HG03442 (cell line): Measurements from ENCODE around the gene WIF1.

ENCODE experiments used
- ATAC-seq: cut with Tn5 transposase; IDR thresholded peaks from one replicate; pipeline ENCODE4 v1.9.1; 2021; ENCODE audit warnings: mild to moderate bottlenecking, moderate library complexity; ENCODE audit not compliant: unreplicated experiment

WIF1 gene

DNA sequence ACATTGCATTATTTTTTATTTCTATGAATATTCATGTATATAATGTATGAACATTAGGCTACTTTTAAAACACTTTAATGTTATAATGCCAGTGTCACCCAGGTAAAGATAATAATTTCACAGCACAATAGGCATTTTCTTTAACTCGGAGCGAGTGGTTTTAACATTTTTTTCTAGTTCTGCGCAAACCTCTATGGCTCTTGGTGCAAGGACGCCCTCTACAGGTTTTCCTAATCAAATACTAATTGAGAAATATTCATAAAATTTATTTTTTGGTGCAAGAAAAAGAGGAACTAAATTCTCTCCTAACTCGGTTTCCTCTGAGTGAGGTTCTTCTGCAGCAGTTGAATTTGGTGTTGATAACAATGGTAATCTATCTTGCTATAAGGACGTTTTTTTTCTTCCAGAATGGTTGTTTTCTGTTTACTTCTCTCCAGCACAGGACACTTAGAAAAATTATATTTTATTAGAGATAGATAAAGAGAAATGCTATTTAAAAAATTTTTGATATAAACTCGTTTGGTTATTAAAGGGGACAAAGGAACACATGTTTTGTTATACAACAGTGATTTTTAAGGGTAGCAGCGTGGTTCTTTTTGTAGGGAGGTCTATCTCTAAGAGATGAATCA, 2.4 kb upstream of the WIF1 start:
- ATAC-seq: no peak

GRCh38 chr12:65122703-65123102, 1.6 kb upstream of the WIF1 start:
- ATAC-seq: no peak

GRCh38 chr12:65121956-65122469, 908 bp upstream of the WIF1 start:
- ATAC-seq: no peak

DNA sequence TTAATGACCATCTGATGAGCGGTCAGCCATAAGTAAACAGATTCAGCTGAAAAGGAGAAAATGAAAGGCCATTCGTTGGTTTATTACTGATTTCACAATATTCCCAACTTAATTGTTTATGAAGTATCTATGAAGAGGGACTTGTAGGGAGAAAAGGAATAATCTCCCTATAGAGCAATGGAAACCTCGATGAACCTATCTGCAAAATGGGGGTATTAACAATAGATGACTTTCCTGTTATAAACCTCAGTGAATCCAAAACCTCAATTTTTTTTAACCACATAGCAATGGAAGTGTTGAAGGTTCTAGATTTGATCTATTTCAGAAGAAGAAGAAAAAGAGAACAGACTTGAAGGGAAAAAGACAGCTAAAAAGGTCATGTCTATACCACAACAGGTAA, 2.0 kb downstream of the WIF1 start:
- no peak for ATAC-seq

GRCh38 chr12:65113621-65114035, 7.5 kb downstream of the WIF1 start:
- ATAC-seq: no peak

DNA sequence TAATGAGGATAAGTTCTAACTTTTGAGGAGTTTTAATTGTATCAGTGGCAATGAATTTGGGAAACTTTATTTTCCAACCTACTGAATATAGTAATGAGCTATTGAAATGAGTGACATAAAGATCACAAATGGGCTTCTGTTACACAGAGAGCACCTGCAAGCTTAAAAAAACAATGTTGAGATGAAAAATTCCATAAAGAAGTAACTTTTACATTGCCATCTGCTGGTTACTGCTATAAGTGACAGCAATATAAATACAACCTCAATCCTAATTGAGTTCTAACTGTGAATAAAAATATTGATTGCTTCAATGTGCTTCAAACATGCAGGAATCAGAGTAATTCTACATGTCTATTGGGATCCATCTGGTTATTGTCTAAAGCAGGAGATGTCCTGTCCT, 14.2 kb downstream of the WIF1 start:
- ATAC-seq: no peak

DNA sequence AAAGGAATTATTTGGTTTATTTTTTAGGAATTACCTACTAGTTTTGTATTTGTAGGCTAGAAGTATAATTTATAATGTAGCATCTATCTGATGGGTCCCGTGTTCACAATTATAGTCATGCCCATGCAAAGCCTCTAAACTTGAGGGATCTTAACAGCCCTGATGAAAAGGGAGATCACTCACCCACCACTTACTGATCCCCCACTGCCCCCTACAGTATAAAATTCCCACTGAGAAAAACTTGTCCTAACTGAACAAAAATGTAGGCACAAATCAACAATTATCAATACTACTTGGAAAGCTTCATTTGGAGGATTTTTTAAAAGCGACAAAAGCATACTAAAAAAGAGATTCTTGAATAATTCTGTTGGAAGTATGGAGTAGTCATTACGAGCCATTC, 21.0 kb downstream of the WIF1 start:
- no peak for ATAC-seq

- ATAC-seq: no peak
Measured at GRCh38 chr12:65099182-65099581, 21.9 kb downstream of the WIF1 start.

DNA sequence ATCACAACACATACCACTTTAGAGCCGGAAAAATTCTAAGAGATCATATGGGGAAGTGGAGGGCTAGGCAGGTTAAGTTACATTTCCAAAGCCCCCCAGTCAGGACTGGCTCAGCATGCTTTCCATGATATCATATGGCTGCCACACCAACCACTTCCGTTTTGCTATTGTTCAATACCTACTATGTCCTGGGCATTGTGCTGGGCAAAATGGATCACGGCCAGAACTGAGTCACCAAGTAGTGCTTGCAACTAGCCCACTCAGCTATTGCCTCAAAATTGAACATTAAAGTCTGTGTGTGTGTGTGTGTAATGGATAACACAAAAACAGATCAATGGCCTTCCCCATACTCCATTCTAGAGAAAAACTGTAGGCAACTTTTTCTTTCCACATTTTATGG, 22.7 kb downstream of the WIF1 start:
- ATAC-seq: no peak

- no peak for ATAC-seq
Measured at GRCh38 chr12:65094722-65095121, 26.4 kb downstream of the WIF1 start.

DNA sequence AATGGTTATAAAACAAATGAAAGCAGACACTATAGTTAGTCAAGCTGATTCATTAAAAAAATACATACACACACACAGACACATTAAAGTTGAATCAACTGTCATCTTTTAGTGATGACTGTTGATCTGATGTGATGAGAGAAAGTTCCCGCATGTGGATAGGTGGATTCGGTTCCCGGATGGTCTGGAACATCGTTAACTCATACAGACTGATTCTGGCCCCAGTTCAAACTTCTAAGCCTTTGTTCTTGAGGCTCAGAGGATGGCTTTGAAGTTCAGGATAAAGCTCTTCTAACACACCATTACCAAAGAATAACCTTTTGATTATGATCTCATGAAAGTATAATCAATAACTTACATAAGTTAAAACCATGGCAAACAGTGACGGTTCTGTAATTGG, 27.5 kb downstream of the WIF1 start:
- ATAC-seq: no peak

GRCh38 chr12:65090461-65090860, 30.6 kb downstream of the WIF1 start:
- no peak for ATAC-seq

DNA sequence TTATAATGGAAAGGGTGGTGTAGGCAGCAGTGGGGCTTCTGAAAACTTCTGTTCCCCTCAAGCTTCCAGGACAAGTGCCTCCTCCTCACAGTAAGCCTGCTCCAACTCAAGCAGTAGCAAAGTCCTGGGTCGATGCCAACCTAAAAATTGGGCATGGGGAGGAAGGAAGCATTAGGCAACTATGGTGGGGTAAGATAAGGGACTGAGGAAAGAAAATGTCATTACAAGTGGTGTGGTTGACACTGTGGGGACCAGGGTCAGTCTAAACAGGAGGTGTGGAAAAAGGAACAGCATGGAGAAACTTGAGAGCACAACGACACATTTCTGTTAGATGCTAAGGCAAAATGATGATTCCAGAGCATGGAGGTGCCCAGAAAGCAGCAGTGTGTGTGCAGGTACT, 34.9 kb downstream of the WIF1 start:
- no peak for ATAC-seq

DNA sequence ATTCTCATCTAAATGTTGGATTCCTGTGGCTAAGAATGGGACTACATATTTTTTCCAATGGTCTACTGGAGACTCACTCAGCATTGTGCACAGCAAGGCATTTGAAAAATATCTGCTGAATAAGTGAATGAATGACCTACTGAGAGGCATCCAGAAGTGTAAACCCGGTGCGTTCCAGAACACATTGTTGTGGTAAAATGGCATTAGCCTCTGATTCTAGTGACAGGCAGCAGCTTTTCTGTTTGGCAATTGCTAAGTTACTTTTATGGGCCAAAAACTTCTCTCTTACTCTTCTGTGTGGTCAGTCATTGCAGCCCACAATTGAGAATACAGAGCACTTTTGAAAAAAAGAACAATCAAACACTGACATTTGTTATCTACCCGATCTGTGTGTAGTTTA, 36.5 kb downstream of the WIF1 start:
- no peak for ATAC-seq

DNA sequence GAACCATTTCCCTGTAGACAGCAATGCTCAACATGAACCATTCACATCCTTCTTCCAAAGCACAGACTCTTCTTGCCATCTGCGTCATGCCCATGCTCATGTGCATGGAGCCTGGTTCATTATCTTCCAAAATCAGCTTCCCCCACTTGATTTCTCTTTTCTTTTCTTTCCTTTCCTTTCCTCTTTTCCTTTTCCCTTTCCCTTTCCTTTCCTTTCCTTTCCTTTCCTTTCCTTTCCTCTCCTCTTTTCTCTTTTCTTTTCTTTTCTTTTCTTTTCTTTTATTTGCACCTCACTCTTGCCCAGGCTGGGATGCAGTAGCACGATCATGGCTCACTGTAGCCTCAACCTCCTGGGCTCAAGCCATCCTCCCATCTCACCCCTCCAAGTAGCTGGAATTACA, 37.5 kb downstream of the WIF1 start:
- no peak for ATAC-seq

DNA sequence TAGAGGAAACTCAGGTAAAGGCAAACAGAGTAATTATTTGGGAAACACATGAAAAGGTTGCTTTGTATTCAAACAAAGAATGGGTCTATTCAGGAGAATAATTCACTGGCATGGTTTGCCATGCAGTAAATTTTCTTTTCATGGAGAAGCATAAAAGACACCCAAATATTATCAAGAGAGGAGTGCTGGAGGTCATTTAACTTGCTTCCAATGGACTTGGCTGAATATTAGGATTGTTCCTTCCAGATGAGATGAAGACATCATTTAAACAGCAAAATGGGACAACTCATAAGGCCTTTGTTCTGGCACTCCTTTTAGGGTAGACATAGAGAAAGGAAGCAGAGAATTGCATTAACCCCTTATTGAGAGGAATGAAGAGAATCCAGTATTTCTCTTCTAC, 38.7 kb downstream of the WIF1 start:
- ATAC-seq: no peak

- ATAC-seq: no peak
Measured at GRCh38 chr12:65081496-65081895, 39.6 kb downstream of the WIF1 start.

DNA sequence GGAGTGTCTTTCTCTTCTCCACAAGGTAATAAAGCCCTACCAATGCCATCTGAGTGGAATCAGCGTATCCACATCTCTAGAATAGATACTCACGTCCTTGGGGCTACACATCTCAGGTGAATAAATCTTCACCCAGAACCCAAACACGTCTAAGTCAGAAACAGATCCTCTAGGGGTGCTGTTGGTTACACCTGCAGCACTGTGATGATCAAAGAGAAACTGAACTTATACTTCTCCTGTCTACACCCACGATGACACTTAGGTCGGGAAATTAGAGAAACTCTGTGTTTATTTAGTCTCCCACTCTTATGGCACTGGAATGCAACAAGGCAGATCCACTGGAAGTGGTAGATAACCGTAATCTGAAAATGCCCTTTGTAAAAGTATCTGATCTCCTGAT, 46.2 kb downstream of the WIF1 start:
- no peak for ATAC-seq

DNA sequence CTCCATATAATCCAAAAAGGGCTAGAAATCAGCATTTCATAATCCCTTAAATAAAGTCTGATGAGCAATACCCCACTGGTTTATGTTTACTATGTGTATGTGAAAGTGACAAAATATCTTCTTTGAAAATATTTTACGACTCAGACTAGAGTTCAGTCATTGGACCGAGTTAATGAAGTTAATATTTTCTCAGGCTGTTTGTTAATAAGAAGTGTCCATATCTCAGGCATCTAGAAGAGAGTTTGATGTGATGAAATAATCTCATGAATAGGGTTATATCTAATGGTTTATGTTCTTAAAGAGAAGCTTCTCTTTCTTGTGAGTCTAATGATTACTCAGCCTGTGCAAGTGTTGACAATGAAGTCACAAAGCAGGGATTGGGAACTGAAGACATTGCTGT, 51.8 kb downstream of the WIF1 start:
- no peak for ATAC-seq

- ATAC-seq: no peak
Measured at GRCh38 chr12:65067383-65067782, 53.7 kb downstream of the WIF1 start.

DNA sequence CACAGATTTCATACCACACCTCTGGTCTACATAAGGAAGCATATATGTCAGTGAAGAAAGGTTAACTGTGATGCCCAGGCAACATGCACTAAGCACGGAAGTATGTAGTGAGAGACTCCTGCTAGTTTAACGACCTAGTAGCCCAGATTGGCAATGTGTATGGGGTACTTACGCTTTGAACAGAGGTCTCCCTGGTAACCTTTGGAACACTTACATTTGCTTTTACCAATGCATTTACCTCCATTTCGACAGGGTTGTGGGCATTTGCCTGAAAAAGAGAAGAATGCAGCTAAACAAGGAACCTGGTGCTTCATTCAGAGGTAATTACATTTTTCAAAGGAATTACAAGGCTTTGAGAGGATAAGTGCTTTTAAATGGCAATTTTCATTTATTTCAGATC, 65.2 kb downstream of the WIF1 start:
- no peak for ATAC-seq

DNA sequence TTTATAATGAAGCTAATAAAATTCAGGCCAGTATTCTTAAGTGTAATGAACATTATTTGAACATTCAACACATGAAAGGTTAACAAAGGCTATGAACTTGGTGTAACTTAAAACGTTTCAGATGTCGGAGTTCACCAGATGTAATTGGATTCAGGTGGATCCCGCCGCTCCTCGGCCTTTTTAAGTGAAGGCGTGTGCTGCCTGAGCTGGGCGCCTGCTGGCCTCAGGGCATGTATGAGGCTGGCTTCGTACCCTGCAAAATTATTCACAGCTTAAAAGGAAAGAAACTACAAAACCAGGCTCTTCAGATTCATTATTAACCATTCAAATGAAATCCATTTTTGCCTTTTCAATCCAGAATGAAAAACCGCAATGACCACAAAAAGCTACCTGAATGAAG, 69.9 kb downstream of the WIF1 start:
- no peak for ATAC-seq

- no peak for ATAC-seq
Measured at GRCh38 chr12:65045269-65045668, 75.8 kb downstream of the WIF1 start.
